ENCODE measurements around the gene UGT1A10. TPM values are rescaled to one million over a fixed set of nuclear protein-coding genes. Genes with fewer than 3 reads are reported as not detected.

UGT1A10 gene
- total RNA-seq, 1 donor: not detected

- peaks cover 20% of the 10 kb centered on the region for H3K4me1 ChIP-seq (ENCODE audit: insufficient read depth, low read length)
- H3K4me2 ChIP-seq (ENCODE audit: insufficient read depth, low read length): no peak overlapping the region
- no peaks in the 10 kb centered on the region for H3K9me3 ChIP-seq (ENCODE audit: low read depth, low read length)
- H3K27me3 ChIP-seq (ENCODE audit: insufficient read depth, low read length): no peaks in the 10 kb centered on the region
- no peak overlapping the region for H3K4me3 ChIP-seq (ENCODE audit: insufficient read depth, low read length)
- no peaks in the 10 kb centered on the region for H4K20me1 ChIP-seq (ENCODE audit: insufficient read depth, low read length)
- no peaks in the 10 kb centered on the region for H3K36me3 ChIP-seq (ENCODE audit: insufficient read depth, low read length)
- no peaks in the 10 kb centered on the region for H3K79me2 ChIP-seq (ENCODE audit: insufficient read depth, low read length)
- no peak overlapping the region for H2AFZ ChIP-seq (ENCODE audit: low read length)
- DNase-seq (ENCODE audit: insufficient read length, low spot score, missing footprints): no peak
- TF ChIP-seq, protein P1, sequence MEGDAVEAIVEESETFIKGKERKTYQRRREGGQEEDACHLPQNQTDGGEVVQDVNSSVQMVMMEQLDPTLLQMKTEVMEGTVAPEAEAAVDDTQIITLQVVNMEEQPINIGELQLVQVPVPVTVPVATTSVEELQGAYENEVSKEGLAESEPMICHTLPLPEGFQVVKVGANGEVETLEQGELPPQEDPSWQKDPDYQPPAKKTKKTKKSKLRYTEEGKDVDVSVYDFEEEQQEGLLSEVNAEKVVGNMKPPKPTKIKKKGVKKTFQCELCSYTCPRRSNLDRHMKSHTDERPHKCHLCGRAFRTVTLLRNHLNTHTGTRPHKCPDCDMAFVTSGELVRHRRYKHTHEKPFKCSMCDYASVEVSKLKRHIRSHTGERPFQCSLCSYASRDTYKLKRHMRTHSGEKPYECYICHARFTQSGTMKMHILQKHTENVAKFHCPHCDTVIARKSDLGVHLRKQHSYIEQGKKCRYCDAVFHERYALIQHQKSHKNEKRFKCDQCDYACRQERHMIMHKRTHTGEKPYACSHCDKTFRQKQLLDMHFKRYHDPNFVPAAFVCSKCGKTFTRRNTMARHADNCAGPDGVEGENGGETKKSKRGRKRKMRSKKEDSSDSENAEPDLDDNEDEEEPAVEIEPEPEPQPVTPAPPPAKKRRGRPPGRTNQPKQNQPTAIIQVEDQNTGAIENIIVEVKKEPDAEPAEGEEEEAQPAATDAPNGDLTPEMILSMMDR (IDR thresholded peaks at IDR 0.05; ENCODE audit: extremely low read depth, low read depth, low read length): no peak
- H3K27ac ChIP-seq (ENCODE audit: low read depth, low read length): no peak overlapping the region
Observed at GRCh38 chr2:233766416-233766815, 130.2 kb downstream of the UGT1A10 start.

DNA sequence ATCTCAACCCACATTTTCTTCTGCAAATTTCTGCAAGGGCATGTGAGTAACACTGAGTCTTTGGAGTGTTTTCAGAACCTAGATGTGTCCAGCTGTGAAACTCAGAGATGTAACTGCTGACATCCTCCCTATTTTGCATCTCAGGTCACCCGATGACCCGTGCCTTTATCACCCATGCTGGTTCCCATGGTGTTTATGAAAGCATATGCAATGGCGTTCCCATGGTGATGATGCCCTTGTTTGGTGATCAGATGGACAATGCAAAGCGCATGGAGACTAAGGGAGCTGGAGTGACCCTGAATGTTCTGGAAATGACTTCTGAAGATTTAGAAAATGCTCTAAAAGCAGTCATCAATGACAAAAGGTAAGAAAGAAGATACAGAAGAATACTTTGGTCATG is 131.8 kb downstream of the UGT1A10 start:
- no peak overlapping the region for H3K4me3 ChIP-seq (ENCODE audit: insufficient read depth, low read length)
- no peak overlapping the region for H3K27ac ChIP-seq (ENCODE audit: low read depth, low read length)
- H4K20me1 ChIP-seq (ENCODE audit: insufficient read depth, low read length): no peaks in the 10 kb centered on the region
- H2AFZ ChIP-seq (ENCODE audit: low read length): no peak overlapping the region
- no peak overlapping the region for H3K4me2 ChIP-seq (ENCODE audit: insufficient read depth, low read length)
- no peaks in the 10 kb centered on the region for H3K9me3 ChIP-seq (ENCODE audit: low read depth, low read length)
- peaks cover 16% of the 10 kb centered on the region for H3K4me1 ChIP-seq (ENCODE audit: insufficient read depth, low read length)
- DNase-seq (ENCODE audit: insufficient read length, low spot score, missing footprints): no peak
- TF ChIP-seq, protein P1 (IDR thresholded peaks at IDR 0.05; ENCODE audit: extremely low read depth, low read depth, low read length): no peak
- no peaks in the 10 kb centered on the region for H3K27me3 ChIP-seq (ENCODE audit: insufficient read depth, low read length)
- no peaks in the 10 kb centered on the region for H3K79me2 ChIP-seq (ENCODE audit: insufficient read depth, low read length)
- no peaks in the 10 kb centered on the region for H3K36me3 ChIP-seq (ENCODE audit: insufficient read depth, low read length)

- H3K27ac ChIP-seq (ENCODE audit: low read depth, low read length): no peak overlapping the region
Observed at GRCh38 chr2:233769260-233769659, 133.0 kb downstream of the UGT1A10 start.

DNA sequence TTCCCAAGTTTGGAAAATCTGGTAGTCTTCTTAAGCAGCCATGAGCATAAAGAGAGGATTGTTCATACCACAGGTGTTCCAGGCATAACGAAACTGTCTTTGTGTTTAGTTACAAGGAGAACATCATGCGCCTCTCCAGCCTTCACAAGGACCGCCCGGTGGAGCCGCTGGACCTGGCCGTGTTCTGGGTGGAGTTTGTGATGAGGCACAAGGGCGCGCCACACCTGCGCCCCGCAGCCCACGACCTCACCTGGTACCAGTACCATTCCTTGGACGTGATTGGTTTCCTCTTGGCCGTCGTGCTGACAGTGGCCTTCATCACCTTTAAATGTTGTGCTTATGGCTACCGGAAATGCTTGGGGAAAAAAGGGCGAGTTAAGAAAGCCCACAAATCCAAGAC is 135.9 kb downstream of the UGT1A10 start:
- peaks cover 3% of the 10 kb centered on the region for H3K9me3 ChIP-seq (ENCODE audit: low read depth, low read length)
- H3K36me3 ChIP-seq (ENCODE audit: insufficient read depth, low read length): no peaks in the 10 kb centered on the region
- H3K4me2 ChIP-seq (ENCODE audit: insufficient read depth, low read length): no peak overlapping the region
- no peaks in the 10 kb centered on the region for H3K4me1 ChIP-seq (ENCODE audit: insufficient read depth, low read length)
- no peak overlapping the region for H2AFZ ChIP-seq (ENCODE audit: low read length)
- H3K4me3 ChIP-seq (ENCODE audit: insufficient read depth, low read length): no peak overlapping the region
- no peaks in the 10 kb centered on the region for H3K27me3 ChIP-seq (ENCODE audit: insufficient read depth, low read length)
- no peak overlapping the region for H3K27ac ChIP-seq (ENCODE audit: low read depth, low read length)
- DNase-seq (ENCODE audit: insufficient read length, low spot score, missing footprints): no peak
- TF ChIP-seq, protein P1 (IDR thresholded peaks at IDR 0.05; ENCODE audit: extremely low read depth, low read depth, low read length): no peak
- H3K79me2 ChIP-seq (ENCODE audit: insufficient read depth, low read length): no peaks in the 10 kb centered on the region
- no peaks in the 10 kb centered on the region for H4K20me1 ChIP-seq (ENCODE audit: insufficient read depth, low read length)

More at GRCh38 chr2:233769260-233769659, 133.0 kb downstream of the UGT1A10 start:
- H3K9me3 ChIP-seq (ENCODE audit: low read depth, low read length): no peaks in the 10 kb centered on the region
- H3K79me2 ChIP-seq (ENCODE audit: insufficient read depth, low read length): no peaks in the 10 kb centered on the region
- no peak overlapping the region for H3K4me2 ChIP-seq (ENCODE audit: insufficient read depth, low read length)
- no peaks in the 10 kb centered on the region for H4K20me1 ChIP-seq (ENCODE audit: insufficient read depth, low read length)
- TF ChIP-seq, protein P1 (IDR thresholded peaks at IDR 0.05; ENCODE audit: extremely low read depth, low read depth, low read length): no peak
- H2AFZ ChIP-seq (ENCODE audit: low read length): no peak overlapping the region
- DNase-seq (ENCODE audit: insufficient read length, low spot score, missing footprints): no peak
- no peaks in the 10 kb centered on the region for H3K36me3 ChIP-seq (ENCODE audit: insufficient read depth, low read length)
- no peak overlapping the region for H3K4me3 ChIP-seq (ENCODE audit: insufficient read depth, low read length)
- H3K4me1 ChIP-seq (ENCODE audit: insufficient read depth, low read length): peaks cover 6% of the 10 kb centered on the region
- H3K27me3 ChIP-seq (ENCODE audit: insufficient read depth, low read length): no peaks in the 10 kb centered on the region

Measured in osteoblast (primary cell).